ENCODE results near the gene CD79A.

DNA sequence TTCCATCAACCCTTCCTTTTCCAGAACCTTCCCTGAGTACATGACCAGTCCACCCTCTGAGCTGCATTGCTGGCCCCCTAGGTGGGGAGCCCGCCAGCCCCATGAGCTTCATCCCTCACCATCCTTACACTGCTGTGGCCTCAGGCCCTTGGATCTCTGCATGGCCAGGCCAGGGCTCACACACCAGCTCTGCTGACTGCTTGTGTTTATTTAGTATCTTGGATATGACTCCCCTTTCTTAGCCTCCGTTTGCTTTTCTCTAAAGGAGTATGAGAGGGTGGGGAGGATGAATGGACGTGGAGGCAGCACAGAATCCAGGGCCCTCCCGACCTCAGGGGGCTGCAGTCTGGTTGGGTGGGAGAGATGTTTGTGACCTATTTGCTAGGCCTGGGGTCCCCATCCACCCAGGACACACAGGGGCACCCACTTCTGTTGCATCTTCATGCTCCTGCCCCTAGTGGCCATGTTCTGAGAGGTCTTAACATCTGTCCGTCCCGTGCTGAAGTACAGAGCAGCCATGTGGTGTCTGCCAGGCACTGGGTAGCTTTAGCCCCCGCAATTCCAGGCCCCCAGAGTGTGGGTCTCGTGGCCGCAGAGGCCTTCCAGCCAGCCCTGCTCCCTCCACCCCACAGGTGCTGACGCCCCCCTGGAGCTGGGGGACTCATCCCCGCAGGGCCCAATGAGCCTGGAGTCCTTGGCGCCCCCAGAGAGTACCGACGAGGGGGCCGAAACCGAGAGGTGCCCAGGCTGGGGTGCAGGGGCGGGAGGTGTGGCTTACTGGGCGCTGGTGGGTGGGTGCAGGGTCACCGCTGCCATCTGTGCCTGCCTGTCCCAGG is 18.9 kb downstream of the CD79A start:
- TF ChIP-seq, protein P1, sequence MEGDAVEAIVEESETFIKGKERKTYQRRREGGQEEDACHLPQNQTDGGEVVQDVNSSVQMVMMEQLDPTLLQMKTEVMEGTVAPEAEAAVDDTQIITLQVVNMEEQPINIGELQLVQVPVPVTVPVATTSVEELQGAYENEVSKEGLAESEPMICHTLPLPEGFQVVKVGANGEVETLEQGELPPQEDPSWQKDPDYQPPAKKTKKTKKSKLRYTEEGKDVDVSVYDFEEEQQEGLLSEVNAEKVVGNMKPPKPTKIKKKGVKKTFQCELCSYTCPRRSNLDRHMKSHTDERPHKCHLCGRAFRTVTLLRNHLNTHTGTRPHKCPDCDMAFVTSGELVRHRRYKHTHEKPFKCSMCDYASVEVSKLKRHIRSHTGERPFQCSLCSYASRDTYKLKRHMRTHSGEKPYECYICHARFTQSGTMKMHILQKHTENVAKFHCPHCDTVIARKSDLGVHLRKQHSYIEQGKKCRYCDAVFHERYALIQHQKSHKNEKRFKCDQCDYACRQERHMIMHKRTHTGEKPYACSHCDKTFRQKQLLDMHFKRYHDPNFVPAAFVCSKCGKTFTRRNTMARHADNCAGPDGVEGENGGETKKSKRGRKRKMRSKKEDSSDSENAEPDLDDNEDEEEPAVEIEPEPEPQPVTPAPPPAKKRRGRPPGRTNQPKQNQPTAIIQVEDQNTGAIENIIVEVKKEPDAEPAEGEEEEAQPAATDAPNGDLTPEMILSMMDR (IDR thresholded peaks at IDR 0.05) = no peak
- TF ChIP-seq POLR2A (IDR thresholded peaks at IDR 0.05) = no peak

Measured in right lobe of liver (tissue), 4 donors.